Stimulated activated naive B cell treated with anti-CD40 and anti-IgM and Interleukin-4, amounts not matched to agents 10 μg/mL and 1 μg/mL and 100 μg/mL, for 72 hours (primary cell): ENCODE measurements around the gene ZNF26.
"Not testable (repeated sequence)": the region's sequence is repeated elsewhere in the genome, so short reads cannot be mapped to it uniquely, and the experiment has no call there.

Experiments used
- ATAC-seq, 2 donors: fragments of 150-1000 bp; cut with Tn5 transposase; replicated peaks; 2 replicates each; pipeline ENCODE4 v1.10.0; 2021; ENCODE audit warnings: moderate library complexity in 1 of 2
- DNase-seq: peaks from one replicate; pipeline ENCODE4 v3.0.0; 2021
- H3K27ac Mint-ChIP-seq: one replicate; pipeline ENCODE4 v1.8.0; 2022; ENCODE audit warnings: mild to moderate bottlenecking, mixed read lengths
- H3K27me3 Mint-ChIP-seq, 2 donors: one replicate each; pipeline ENCODE4 v1.8.0; 2022; ENCODE audit warnings: mixed read lengths in 2 of 2
- H3K36me3 Mint-ChIP-seq, 2 donors: one replicate each; pipeline ENCODE4 v1.8.0; 2022; ENCODE audit warnings: mixed read lengths in 2 of 2, mild to moderate bottlenecking in 1 of 2
- H3K4me1 Mint-ChIP-seq, 2 donors: one replicate each; pipeline ENCODE4 v1.8.0; 2022; ENCODE audit warnings: mixed read lengths in 2 of 2, mild to moderate bottlenecking in 1 of 2
- H3K4me3 Mint-ChIP-seq, 2 donors: one replicate each; pipeline ENCODE4 v1.8.0; 2022; ENCODE audit warnings: mild to moderate bottlenecking in 2 of 2, mixed read lengths in 2 of 2, moderate library complexity in 1 of 2
- H3K9me3 Mint-ChIP-seq, 2 donors: one replicate each; pipeline ENCODE4 v1.8.0; 2022; ENCODE audit warnings: mixed read lengths in 2 of 2, mild to moderate bottlenecking in 1 of 2

ZNF26 gene

GRCh38 chr12:132986001-132986884 is at the start of gene ZNF26:
TSS of gene ZNF26 (plus strand) at chr12:132986367. CDS start at chr12:132986841, 474 bp downstream.
- DNase-seq = peak; percentile 84
- H3K4me3 Mint-ChIP-seq = peak within 1 kb of the TSS; percentile 84 to 90
- peaks cover 37 to 43% of the 10 kb centered on the region in 2 donors for H3K36me3 Mint-ChIP-seq
- H3K27ac Mint-ChIP-seq = peak within 1 kb of the TSS; percentile 98
- peaks cover 14 to 23% of the 10 kb centered on the region in 2 donors for H3K4me1 Mint-ChIP-seq
- peaks cover 12% of the 10 kb centered on the region in 2 donors for H3K9me3 Mint-ChIP-seq
- H3K27me3 Mint-ChIP-seq = peaks cover 3 to 7% of the 10 kb centered on the region in 2 donors
- ATAC-seq = peak; percentile 96 to 98

DNA sequence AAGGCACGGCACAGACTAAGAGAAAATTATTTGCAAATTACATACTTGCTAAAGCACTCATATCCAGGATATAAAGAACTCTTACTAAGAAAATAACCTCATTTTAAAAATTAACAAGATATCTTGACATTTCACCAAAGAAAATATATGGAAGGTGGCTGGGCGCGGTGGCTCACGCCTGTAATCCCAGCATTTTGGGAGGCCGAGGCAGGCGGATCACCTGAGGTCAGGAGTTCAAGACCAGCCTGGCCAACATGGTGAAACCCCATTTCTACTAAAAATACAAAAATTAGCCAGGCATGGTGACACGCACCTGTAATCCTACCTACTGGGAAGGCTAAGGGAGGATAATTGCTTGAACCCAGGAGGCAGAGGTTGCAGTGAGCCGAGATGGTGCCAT is 49.2 kb upstream of the ZNF26 start:
- DNase-seq, H3K27me3 Mint-ChIP-seq, H3K27ac Mint-ChIP-seq, H3K4me1 Mint-ChIP-seq, H3K4me3 Mint-ChIP-seq, ATAC-seq: not testable (repeated sequence)
- Mint-ChIP-seq H3K9me3 (peaks cover 20 to 29% of the 10 kb centered on the region in 2 donors), H3K36me3 (peaks cover 52 to 67% of the 10 kb centered on the region in 2 donors)

- DNase-seq = no peak
- peaks cover 20 to 28% of the 10 kb centered on the region in 2 donors for H3K9me3 Mint-ChIP-seq
- H3K36me3 Mint-ChIP-seq = peaks cover 53 to 67% of the 10 kb centered on the region in 2 donors
- H3K27me3 Mint-ChIP-seq = no peaks in the 10 kb centered on the region
- H3K27ac Mint-ChIP-seq = no peak overlapping the region
- ATAC-seq = no peak
- no peaks in the 10 kb centered on the region for H3K4me1 Mint-ChIP-seq
- H3K4me3 Mint-ChIP-seq = no peak overlapping the region
Measured at GRCh38 chr12:132937476-132937875, 48.7 kb upstream of the ZNF26 start.

DNA sequence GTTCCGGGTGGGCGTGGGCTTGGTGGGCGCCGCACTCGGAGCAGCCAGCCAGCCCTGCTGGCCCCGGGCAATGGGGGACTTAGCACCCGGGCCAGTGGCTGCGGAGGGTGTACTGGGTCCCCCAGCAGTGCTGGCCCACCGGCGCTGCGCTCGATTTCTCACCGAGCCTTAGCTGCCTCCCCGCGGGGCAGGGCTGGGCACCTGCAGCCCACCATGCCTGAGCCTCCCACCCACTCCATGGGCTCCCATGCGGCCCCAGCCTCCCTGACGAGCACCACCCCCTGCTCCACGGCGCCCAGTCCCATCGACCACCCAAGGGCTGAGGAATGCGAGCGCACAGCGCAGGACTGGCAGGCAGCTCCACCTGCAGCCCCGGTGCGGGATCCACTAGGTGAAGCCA is 47.4 kb upstream of the ZNF26 start:
- not testable (repeated sequence) for H3K4me1 Mint-ChIP-seq, ATAC-seq, H3K27me3 Mint-ChIP-seq, H3K27ac Mint-ChIP-seq, DNase-seq, H3K4me3 Mint-ChIP-seq
- H3K9me3 Mint-ChIP-seq = peaks cover 17 to 24% of the 10 kb centered on the region in 2 donors
- H3K36me3 Mint-ChIP-seq = peaks cover 56 to 69% of the 10 kb centered on the region in 2 donors

GRCh38 chr12:132940071-132940719 is 46.0 kb upstream of the ZNF26 start:
- DNase-seq (no peak), ATAC-seq (no peak)
- H3K27ac Mint-ChIP-seq = no peak overlapping the region
- H3K9me3 Mint-ChIP-seq = peaks cover 9 to 21% of the 10 kb centered on the region in 2 donors
- no peak overlapping the region for H3K4me3 Mint-ChIP-seq
- H3K36me3 Mint-ChIP-seq = peaks cover 56 to 69% of the 10 kb centered on the region in 2 donors
- H3K4me1 Mint-ChIP-seq = no peaks in the 10 kb centered on the region
- no peaks in the 10 kb centered on the region for H3K27me3 Mint-ChIP-seq

DNA sequence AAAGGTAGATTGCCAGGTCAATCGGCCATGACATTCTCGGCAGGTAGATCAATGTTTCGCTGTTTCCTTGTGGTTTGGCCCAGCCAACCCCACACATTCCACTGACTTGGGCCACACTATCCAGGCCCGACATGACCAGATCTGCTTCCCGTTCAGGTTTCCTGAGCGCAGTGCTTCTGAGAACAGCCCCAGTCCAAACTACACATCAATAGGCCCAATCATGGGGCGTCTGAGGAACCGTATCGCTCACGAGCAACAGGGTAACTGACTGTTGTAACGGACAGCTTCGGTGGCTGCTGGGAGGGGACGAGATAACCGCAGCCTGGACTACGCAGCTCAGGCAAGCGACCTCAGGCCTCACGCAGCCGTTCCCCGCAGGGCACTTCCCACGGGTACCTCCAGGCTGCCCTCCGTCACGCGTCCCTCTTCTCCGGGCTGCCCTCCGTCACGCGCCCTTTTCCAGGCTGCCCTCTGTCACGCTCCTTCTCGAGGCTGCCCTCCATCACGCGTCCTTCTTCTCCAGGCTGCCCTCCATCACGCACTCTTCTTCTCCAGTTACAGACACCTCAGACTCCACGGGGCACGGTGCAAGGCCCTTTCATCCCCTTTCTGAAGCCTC is 44.7 kb upstream of the ZNF26 start:
- Mint-ChIP-seq H3K4me3 (no peak overlapping the region), H3K4me1 (no peaks in the 10 kb centered on the region), H3K9me3 (peaks cover 8 to 24% of the 10 kb centered on the region in 2 donors), H3K27ac (no peak overlapping the region), H3K27me3 (no peaks in the 10 kb centered on the region), H3K36me3 (peaks cover 64 to 73% of the 10 kb centered on the region in 2 donors)
- DNase-seq (no peak), ATAC-seq (no peak)

GRCh38 chr12:132942611-132943010 is 43.6 kb upstream of the ZNF26 start:
- Mint-ChIP-seq H3K4me1 (no peaks in the 10 kb centered on the region), H3K27me3 (no peaks in the 10 kb centered on the region), H3K4me3 (no peak overlapping the region), H3K9me3 (peaks cover 8 to 22% of the 10 kb centered on the region in 2 donors), H3K27ac (no peak overlapping the region), H3K36me3 (peaks cover 65 to 70% of the 10 kb centered on the region in 2 donors)
- ATAC-seq (no peak), DNase-seq (no peak)

DNA sequence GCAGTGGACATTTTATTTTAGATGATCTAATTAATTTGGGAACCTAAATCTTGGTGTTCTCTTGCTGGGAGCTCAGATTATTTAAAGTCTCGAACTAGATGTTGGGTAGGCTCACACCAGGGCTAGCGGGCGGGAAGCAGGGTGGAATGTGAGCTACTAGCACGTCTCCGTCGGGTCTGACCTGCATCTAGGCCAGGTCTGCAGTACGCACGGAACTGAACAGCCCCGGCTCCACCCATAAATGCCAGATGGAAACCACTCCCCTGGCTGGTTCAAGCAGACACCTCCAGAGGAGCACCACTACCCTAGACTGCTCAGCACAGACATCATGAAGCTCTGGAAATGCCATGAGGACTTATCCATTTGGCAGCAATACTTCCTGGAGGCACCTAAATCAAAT is 40.4 kb upstream of the ZNF26 start:
- no peak for ATAC-seq
- H3K36me3 Mint-ChIP-seq = peaks cover 72 to 81% of the 10 kb centered on the region in 2 donors
- H3K4me1 Mint-ChIP-seq = no peaks in the 10 kb centered on the region
- no peak overlapping the region for H3K27ac Mint-ChIP-seq
- H3K9me3 Mint-ChIP-seq = peaks cover 11 to 20% of the 10 kb centered on the region in 2 donors
- no peak overlapping the region for H3K4me3 Mint-ChIP-seq
- DNase-seq = no peak
- no peaks in the 10 kb centered on the region for H3K27me3 Mint-ChIP-seq

DNA sequence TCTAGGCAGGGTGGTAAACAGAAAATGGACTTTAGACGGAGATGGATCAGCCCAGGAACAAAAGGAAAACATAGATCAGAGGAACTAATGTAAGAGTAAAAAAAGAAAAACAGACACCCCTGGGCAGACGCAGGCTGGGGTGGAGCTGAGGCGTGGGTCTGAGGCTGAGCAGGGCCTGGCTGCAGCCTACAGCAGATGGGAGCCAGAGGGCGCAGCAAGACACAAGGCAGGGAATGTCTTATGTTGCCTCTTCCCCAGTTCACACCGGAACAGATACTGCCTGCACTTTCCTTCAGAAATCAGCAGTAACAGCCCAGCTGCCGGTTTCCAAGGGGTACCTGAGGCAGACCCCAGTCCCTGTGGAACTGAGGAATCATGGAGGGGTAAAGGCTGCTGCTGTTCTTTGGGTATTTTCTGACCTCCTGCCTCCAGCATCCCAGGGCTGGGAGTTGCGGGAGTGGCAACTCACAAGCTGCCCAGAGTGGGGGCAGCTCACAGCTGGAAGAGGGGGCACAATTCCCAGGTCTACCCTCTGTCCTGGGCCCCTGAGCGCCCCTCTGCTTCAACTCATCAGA is 39.8 kb upstream of the ZNF26 start:
- Mint-ChIP-seq H3K4me1 (no peaks in the 10 kb centered on the region), H3K9me3 (peaks cover 11 to 17% of the 10 kb centered on the region in 2 donors), H3K27me3 (no peaks in the 10 kb centered on the region), H3K4me3 (no peak overlapping the region), H3K36me3 (peaks cover 67 to 75% of the 10 kb centered on the region in 2 donors), H3K27ac (no peak overlapping the region)
- DNase-seq (no peak), ATAC-seq (no peak)

GRCh38 chr12:132948146-132949066 is 37.8 kb upstream of the ZNF26 start:
- Mint-ChIP-seq H3K4me3 (no peak overlapping the region), H3K4me1 (peaks cover 0 to 2% of the 10 kb centered on the region in 2 donors), H3K9me3 (peaks cover 11 to 17% of the 10 kb centered on the region in 2 donors), H3K27me3 (no peaks in the 10 kb centered on the region), H3K27ac (no peak overlapping the region), H3K36me3 (peaks cover 50 to 64% of the 10 kb centered on the region in 2 donors)
- ATAC-seq (no peak), DNase-seq (no peak)

GRCh38 chr12:132949936-132950837 is 36.0 kb upstream of the ZNF26 start:
- no peak for ATAC-seq
- Mint-ChIP-seq H3K27ac (no peak overlapping the region), H3K36me3 (peaks cover 40 to 56% of the 10 kb centered on the region in 2 donors), H3K27me3 (no peaks in the 10 kb centered on the region), H3K4me1 (peaks cover 14 to 16% of the 10 kb centered on the region in 2 donors), H3K4me3 (no peak overlapping the region), H3K9me3 (peaks cover 16 to 17% of the 10 kb centered on the region in 2 donors)
- DNase-seq = no peak

DNA sequence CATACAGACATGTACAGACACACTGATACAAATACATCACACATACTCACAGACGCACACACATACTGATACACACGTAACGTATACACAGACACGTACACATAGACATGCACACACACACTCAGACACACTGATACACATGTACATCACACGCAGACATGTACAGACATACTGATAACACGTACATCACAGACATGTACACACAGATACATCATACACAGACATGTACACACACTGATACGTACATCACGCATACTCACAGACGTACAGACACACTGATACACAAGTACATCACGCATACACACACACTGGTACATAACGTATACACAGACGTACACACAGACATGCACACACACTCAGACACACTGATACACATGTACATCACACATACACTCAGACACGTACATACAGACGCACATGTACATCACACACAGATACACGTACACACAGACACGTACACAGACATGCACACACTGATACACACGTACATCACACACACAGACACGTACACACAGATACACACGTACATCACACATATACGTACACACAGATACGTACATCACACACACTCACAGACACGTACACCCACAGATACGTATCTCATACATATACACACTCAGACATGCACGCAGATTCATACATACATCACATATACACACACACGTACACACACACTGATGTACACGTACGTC is 35.2 kb upstream of the ZNF26 start:
- ATAC-seq (no peak), DNase-seq (no peak)
- Mint-ChIP-seq H3K4me1 (peaks cover 18 to 19% of the 10 kb centered on the region in 2 donors), H3K27me3 (no peaks in the 10 kb centered on the region), H3K36me3 (peaks cover 34 to 48% of the 10 kb centered on the region in 2 donors), H3K27ac (no peak overlapping the region), H3K4me3 (no peak overlapping the region), H3K9me3 (peaks cover 12 to 15% of the 10 kb centered on the region in 2 donors)
